Measurements from ENCODE around the gene KCND2. TPM values are rescaled to one million over a fixed set of nuclear protein-coding genes. Genes with fewer than 3 reads are reported as not detected.

The KCND2 gene
- total RNA-seq, 1 experiment from 2014 or later = 0.72 TPM

DNA sequence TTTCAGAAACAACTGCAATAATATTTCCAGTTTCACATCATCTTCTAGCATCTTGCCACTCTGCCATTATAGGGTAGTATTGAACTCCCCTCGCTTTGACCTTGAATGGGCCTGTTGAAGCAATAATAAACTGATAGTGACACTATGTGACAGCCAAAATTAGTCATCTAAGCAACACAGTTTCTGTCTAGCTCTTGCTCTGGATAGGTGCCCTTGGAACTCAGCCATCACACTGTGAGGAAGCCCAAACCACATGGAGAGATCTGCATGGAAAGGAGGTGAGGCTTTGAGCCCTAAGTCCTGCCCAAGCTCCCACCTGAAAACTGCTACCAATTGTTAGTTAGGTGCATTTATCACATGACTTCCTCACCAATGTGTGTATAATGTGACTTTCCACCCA is 18.1 kb upstream of the KCND2 start:
- Histone ChIP-seq H4K20me1 (ENCODE audit: insufficient read depth) (no peaks in the 10 kb centered on the region), H3K9me3 (ENCODE audit: insufficient read depth, low read depth) (no peaks in the 10 kb centered on the region), H2AFZ (no peak overlapping the region), H3K27me3 (ENCODE audit: insufficient read depth, low read depth) (no peaks in the 10 kb centered on the region), H3K4me3 (no peak overlapping the region), H3K79me2 (ENCODE audit: low read depth) (no peaks in the 10 kb centered on the region), H3K36me3 (ENCODE audit: low read depth) (no peaks in the 10 kb centered on the region), H3F3A (ENCODE audit: insufficient read depth, low read depth) (no peaks in the 10 kb centered on the region), H3K27ac (no peak overlapping the region), H3K4me1 (replicated peaks; ENCODE audit: insufficient read depth) (no peaks in the 10 kb centered on the region), H3K4me2 (no peak overlapping the region), H3K9me2 (ENCODE audit: insufficient read depth) (no peaks in the 10 kb centered on the region)
- no TSS peak for BruUV-seq (replicated peaks)
- intact Hi-C loops (cut with micrococcal nuclease; ENCODE audit: unreplicated experiment) = no loop called here
- TF ChIP-seq, protein P1, sequence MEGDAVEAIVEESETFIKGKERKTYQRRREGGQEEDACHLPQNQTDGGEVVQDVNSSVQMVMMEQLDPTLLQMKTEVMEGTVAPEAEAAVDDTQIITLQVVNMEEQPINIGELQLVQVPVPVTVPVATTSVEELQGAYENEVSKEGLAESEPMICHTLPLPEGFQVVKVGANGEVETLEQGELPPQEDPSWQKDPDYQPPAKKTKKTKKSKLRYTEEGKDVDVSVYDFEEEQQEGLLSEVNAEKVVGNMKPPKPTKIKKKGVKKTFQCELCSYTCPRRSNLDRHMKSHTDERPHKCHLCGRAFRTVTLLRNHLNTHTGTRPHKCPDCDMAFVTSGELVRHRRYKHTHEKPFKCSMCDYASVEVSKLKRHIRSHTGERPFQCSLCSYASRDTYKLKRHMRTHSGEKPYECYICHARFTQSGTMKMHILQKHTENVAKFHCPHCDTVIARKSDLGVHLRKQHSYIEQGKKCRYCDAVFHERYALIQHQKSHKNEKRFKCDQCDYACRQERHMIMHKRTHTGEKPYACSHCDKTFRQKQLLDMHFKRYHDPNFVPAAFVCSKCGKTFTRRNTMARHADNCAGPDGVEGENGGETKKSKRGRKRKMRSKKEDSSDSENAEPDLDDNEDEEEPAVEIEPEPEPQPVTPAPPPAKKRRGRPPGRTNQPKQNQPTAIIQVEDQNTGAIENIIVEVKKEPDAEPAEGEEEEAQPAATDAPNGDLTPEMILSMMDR (conservative IDR thresholded peaks at IDR 0.05) = no peak
- TF ChIP-seq EZH2 (IDR thresholded peaks at IDR 0.05; ENCODE audit: low read depth) = no peak
- no peak for DNase-seq
- CTCF ChIA-PET = no interaction called here
- POLR2A ChIA-PET (ENCODE audit: unreplicated experiment) = no interaction called here

DNA sequence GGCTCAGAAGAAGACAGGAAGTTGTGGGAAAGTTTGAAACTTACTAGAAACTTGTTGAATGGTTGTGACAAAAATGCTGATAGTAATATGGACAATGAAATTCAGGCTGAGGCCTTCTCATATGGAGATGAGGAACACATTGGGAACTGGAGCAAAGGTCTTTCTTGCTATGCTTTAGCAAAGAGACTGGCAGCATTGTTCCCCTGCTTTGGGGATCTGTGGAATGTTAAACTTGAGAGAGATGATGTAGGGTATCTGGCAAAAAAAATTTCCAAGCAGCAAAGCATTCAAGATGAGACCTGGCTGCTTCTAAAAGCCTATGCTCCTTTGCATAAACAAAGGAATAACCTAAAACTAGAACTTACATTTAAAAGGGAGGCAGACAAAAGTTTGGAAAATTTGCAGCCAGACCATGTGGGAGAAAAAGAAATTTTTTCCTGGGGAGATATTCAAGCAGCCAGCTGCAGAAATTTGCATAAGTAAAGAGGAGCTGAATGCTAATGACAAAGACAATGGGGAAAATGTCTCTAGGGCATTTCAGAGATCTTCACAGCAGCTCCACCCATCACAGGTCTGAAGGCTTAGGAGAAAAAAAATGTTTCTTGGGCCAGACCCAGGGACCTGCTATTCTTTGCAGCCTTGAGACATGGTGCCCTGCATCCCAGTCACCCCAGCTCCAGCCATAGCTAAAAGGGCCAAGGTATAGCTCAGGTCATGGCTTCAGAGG is 16.5 kb upstream of the KCND2 start:
- no peaks in the 10 kb centered on the region for H3K36me3 ChIP-seq (ENCODE audit: low read depth)
- no TSS peak for BruUV-seq (replicated peaks)
- ChIA-PET POLR2A (ENCODE audit: unreplicated experiment) (no interaction called here), CTCF (no interaction called here)
- H3K9me3 ChIP-seq (ENCODE audit: insufficient read depth, low read depth) = no peaks in the 10 kb centered on the region
- H3K27ac ChIP-seq = no peak overlapping the region
- TF ChIP-seq, protein P1 (conservative IDR thresholded peaks at IDR 0.05) = no peak
- TF ChIP-seq EZH2 (IDR thresholded peaks at IDR 0.05; ENCODE audit: low read depth) = no peak
- DNase-seq = no peak
- no peaks in the 10 kb centered on the region for H3K79me2 ChIP-seq (ENCODE audit: low read depth)
- intact Hi-C loops (cut with micrococcal nuclease; ENCODE audit: unreplicated experiment) = no loop called here
- H3K4me2 ChIP-seq = no peak overlapping the region
- no peaks in the 10 kb centered on the region for H3K9me2 ChIP-seq (ENCODE audit: insufficient read depth)
- H3K4me3 ChIP-seq = no peak overlapping the region
- no peaks in the 10 kb centered on the region for H3K4me1 ChIP-seq (replicated peaks; ENCODE audit: insufficient read depth)
- no peaks in the 10 kb centered on the region for H3K27me3 ChIP-seq (ENCODE audit: insufficient read depth, low read depth)
- no peaks in the 10 kb centered on the region for H4K20me1 ChIP-seq (ENCODE audit: insufficient read depth)
- no peaks in the 10 kb centered on the region for H3F3A ChIP-seq (ENCODE audit: insufficient read depth, low read depth)
- H2AFZ ChIP-seq = no peak overlapping the region

DNA sequence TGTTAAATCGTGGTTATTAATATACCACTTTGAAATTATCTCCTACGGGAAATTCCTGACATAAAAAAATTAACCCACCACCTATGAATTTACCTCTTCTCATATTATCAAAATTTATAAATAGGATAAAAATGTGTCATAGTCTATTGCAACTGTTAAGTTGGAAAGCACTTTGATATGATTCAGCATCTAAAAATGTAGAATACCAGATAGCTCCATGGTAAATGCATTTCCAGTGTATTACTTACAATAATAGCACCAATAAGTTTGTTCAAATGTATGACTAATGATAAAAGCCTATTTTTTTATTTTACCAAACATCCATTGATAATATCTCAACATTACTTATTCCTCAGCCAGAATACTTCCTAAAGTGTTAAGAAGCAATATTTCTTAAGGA is 13.6 kb upstream of the KCND2 start:
- no peaks in the 10 kb centered on the region for H4K20me1 ChIP-seq (ENCODE audit: insufficient read depth)
- no peaks in the 10 kb centered on the region for H3K27me3 ChIP-seq (ENCODE audit: insufficient read depth, low read depth)
- DNase-seq = no peak
- H3K4me3 ChIP-seq = no peak overlapping the region
- TF ChIP-seq, protein P1 (conservative IDR thresholded peaks at IDR 0.05) = no peak
- no peak for TF ChIP-seq EZH2 (IDR thresholded peaks at IDR 0.05; ENCODE audit: low read depth)
- no peak overlapping the region for H3K4me2 ChIP-seq
- H3K9me3 ChIP-seq (ENCODE audit: insufficient read depth, low read depth) = no peaks in the 10 kb centered on the region
- no peaks in the 10 kb centered on the region for H3K79me2 ChIP-seq (ENCODE audit: low read depth)
- ChIA-PET POLR2A (ENCODE audit: unreplicated experiment) (no interaction called here), CTCF (no interaction called here)
- no peak overlapping the region for H3K27ac ChIP-seq
- no peaks in the 10 kb centered on the region for H3K36me3 ChIP-seq (ENCODE audit: low read depth)
- no peak overlapping the region for H2AFZ ChIP-seq
- H3K4me1 ChIP-seq (replicated peaks; ENCODE audit: insufficient read depth) = no peaks in the 10 kb centered on the region
- no peaks in the 10 kb centered on the region for H3K9me2 ChIP-seq (ENCODE audit: insufficient read depth)
- BruUV-seq (replicated peaks) = no TSS peak
- H3F3A ChIP-seq (ENCODE audit: insufficient read depth, low read depth) = no peaks in the 10 kb centered on the region
- intact Hi-C loops (cut with micrococcal nuclease; ENCODE audit: unreplicated experiment) = no loop called here
